Skeletal muscle tissue (tissue), 4 donors: Measurements from ENCODE around the gene SPART. TPM values are rescaled to one million over a fixed set of nuclear protein-coding genes. Genes with fewer than 3 reads are reported as not detected.
A peak's percentile ranks its signal among the peaks of the same experiment; 100 is the strongest.

Experiments
- H3K27ac ChIP-seq: one replicate; pipeline ENCODE4 v1.7.0; 2013; ENCODE audit warnings: mild to moderate bottlenecking, low read depth, low read length, inconsistent platforms
- H3K27me3 ChIP-seq, 3 donors: one replicate each; pipeline ENCODE4 v1.7.0; 2013; ENCODE audit warnings: low read length in 3 of 3; ENCODE audit not compliant: control insufficient read depth in 3 of 3, insufficient read depth in 3 of 3
- H3K36me3 ChIP-seq, 3 donors: one replicate each; pipeline ENCODE4 v1.7.0; 2013; ENCODE audit warnings: low read length in 3 of 3; ENCODE audit not compliant: control insufficient read depth in 3 of 3, insufficient read depth in 3 of 3
- H3K4me1 ChIP-seq, 3 donors: one replicate each; pipeline ENCODE4 v1.7.0; 2013; ENCODE audit warnings: low read length in 3 of 3, mild to moderate bottlenecking in 3 of 3; ENCODE audit not compliant: control insufficient read depth in 3 of 3, insufficient read depth in 3 of 3
- H3K4me3 ChIP-seq, 3 donors: one replicate each; pipeline ENCODE4 v1.7.0; 2013; ENCODE audit warnings: low read length in 3 of 3
- H3K9ac ChIP-seq, 3 donors: one replicate each; pipeline ENCODE4 v1.7.0; 2013; ENCODE audit warnings: low read length in 3 of 3, mild to moderate bottlenecking in 3 of 3, moderate library complexity in 2 of 3, low read depth in 1 of 3
- H3K9me3 ChIP-seq, 3 donors: one replicate each; pipeline ENCODE4 v1.7.0; 2013; ENCODE audit warnings: low read length in 3 of 3; ENCODE audit not compliant: control insufficient read depth in 3 of 3
- total RNA-seq: library from RNA; depleted of rRNA; stranded (reverse); fragments of >200 nt; gene quantifications from one replicate; pipeline ENCODE4 v1.2.3, GENCODE V29; 2014
- donor health status: Osteomylitis.

SPART gene, protein sequence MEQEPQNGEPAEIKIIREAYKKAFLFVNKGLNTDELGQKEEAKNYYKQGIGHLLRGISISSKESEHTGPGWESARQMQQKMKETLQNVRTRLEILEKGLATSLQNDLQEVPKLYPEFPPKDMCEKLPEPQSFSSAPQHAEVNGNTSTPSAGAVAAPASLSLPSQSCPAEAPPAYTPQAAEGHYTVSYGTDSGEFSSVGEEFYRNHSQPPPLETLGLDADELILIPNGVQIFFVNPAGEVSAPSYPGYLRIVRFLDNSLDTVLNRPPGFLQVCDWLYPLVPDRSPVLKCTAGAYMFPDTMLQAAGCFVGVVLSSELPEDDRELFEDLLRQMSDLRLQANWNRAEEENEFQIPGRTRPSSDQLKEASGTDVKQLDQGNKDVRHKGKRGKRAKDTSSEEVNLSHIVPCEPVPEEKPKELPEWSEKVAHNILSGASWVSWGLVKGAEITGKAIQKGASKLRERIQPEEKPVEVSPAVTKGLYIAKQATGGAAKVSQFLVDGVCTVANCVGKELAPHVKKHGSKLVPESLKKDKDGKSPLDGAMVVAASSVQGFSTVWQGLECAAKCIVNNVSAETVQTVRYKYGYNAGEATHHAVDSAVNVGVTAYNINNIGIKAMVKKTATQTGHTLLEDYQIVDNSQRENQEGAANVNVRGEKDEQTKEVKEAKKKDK
- 34.4 TPM for total RNA-seq

DNA sequence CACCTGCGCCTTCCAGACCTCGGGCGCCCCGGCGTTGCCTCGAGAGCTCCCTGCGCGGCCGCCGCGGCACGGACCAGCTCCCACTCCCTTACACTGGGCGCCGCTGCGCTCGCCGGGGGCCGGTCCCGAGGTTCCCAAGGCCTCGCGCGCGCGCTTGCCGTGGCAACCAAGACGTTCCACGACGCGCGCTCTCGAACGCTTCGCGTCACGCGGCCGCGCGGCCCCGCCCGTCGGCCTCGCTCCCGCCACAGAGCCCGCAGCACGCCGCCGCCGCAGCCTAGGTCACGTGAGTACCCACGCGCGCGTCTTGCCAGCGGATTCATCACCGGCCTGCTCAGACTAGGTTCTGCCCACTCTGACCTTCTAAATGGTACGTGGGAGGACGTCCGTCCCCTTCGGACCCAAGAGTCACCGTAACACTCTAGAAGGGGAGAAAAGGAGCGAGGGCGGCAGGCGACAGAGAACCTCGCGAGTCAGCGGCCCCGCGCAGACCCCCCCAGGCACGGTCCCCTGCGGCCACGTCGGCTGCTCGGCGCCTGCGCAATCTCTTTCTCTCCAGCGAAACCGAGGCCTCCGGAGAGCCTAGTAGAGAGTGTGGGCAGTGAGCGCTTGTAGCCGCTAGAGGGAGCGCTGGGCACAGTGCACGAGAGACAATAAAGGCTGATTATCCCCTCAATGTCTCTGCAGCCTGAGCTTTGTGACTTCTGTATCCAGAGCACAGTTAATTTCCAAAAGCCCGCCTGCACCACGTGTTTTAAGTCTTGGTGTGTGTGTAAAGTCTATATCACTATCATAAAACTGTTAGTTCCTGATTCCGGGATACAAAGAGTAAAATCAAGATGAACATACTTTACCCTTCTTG is at the start of gene SPART:
Gene SPART (minus strand): TSS at position 173 of the 862 bp plus-strand sequence. CDS start 10,564 bp downstream, outside the sequence.
- Histone ChIP-seq H3K4me3 (peak within 1 kb of the TSS; percentile 91 to 94 (median 93)), H3K9me3 (no peaks in the 10 kb centered on the region), H3K27me3 (no peaks in the 10 kb centered on the region), H3K4me1 (peaks cover 0 to 13% (median 9%) of the 10 kb centered on the region in 3 donors), H3K36me3 (no peaks in the 10 kb centered on the region), H3K9ac (peak within 1 kb of the TSS; percentile 91 to 96 (median 96)), H3K27ac (peak within 1 kb of the TSS; percentile 97)

DNA sequence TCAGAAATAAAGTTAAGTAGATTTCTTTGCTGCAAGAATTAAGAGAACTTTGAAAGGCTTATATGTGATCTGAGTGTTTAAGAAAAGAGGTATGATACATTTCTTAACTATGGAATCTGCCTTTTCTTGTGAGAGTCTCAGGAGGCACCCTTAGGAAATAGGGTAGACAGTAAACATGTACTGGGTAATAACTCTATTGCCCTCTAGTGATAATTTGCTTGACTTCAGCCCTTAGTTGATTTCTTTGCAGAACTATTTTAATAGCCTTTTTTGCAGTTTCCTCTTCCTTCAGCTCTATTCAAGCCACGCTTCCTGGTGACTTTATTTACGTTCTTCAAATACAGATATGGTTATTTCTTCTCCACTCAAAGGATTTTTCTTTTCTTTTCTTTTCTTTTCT is 49.1 kb upstream of the SPART start:
- H3K4me3 ChIP-seq = no peak overlapping the region
- no peaks in the 10 kb centered on the region for H3K27me3 ChIP-seq
- no peaks in the 10 kb centered on the region for H3K36me3 ChIP-seq
- H3K9me3 ChIP-seq = no peaks in the 10 kb centered on the region
- H3K4me1 ChIP-seq = no peaks in the 10 kb centered on the region
- H3K9ac ChIP-seq = no peak overlapping the region
- H3K27ac ChIP-seq = no peak overlapping the region

DNA sequence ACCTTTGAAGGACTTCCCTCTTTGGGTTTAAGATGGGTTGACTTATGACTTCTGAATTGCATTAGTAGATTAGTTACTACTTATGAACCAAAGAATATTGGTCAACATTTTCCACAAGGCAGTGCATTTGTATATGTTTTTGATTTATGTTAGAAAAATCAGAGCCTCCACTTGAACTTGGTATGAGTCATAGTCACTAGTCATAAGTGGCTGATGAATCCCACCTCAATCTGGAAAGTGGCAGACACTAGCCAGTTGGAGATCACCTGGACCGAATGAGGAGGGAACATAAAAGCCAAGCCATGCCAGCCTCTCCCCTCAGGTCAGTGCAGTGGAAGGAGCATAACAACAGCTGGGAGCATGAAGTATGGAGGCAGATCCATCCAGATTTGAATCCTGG is 39.3 kb upstream of the SPART start:
- no peaks in the 10 kb centered on the region for H3K9me3 ChIP-seq
- H3K4me3 ChIP-seq = no peak overlapping the region
- peaks cover 0 to 4% (median 0%) of the 10 kb centered on the region in 3 donors for H3K27me3 ChIP-seq
- H3K9ac ChIP-seq = no peak overlapping the region
- no peak overlapping the region for H3K27ac ChIP-seq
- H3K4me1 ChIP-seq = no peaks in the 10 kb centered on the region
- no peaks in the 10 kb centered on the region for H3K36me3 ChIP-seq

DNA sequence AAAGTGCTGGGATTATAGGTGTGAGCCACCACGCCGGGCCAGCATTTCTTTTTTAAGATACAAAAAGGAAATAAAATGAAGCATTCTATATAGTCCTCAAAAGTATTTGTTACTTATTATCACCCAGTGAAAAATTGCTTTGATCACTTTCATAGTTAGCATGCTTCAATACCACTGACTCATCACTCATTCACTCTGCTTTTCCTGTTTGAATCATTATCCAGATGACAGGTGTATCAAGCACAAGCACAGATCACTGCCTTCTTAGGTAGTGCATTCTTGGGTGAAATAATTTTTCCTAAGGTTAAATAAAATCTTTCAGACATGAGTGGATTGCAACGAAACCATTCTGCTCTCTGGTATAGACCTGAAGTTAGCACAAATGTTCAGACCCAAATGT is 35.8 kb upstream of the SPART start:
- Histone ChIP-seq H3K9me3 (no peaks in the 10 kb centered on the region), H3K27me3 (no peaks in the 10 kb centered on the region), H3K4me1 (no peaks in the 10 kb centered on the region), H3K4me3 (no peak overlapping the region), H3K36me3 (no peaks in the 10 kb centered on the region), H3K27ac (no peak overlapping the region), H3K9ac (no peak overlapping the region)

DNA sequence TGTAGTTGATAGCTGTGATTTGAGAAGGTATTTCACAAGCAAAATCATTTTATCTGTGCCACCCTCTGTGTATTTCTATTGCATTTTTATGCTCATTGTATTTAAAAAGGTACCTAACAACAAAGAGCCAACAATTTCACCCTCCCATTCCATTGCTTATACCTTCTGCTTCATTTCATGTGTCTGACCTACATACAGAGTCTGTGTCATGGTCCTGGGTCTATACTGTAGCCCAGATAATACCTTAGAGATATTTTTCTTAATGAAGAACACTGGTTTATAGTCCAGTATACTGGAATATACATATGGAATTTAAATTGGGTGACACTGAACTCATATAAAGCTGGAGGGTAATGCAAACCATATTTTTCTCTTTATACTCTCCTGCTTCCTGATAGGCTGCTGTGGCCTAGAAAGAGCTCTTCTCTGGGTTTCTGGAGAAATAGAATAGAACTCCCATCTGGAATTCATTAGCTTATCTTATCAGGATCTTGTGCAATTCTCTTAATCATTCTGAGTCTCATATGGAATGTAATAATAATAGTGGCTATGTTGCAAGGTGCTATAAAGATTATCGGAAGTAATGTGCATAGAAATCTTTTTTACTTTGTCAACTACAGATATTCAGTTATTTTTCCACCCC is 31.8 kb upstream of the SPART start:
- Histone ChIP-seq H3K4me3 (no peak overlapping the region), H3K27me3 (no peaks in the 10 kb centered on the region), H3K4me1 (no peaks in the 10 kb centered on the region), H3K9ac (no peak overlapping the region), H3K36me3 (no peaks in the 10 kb centered on the region), H3K27ac (no peak overlapping the region), H3K9me3 (no peaks in the 10 kb centered on the region)

DNA sequence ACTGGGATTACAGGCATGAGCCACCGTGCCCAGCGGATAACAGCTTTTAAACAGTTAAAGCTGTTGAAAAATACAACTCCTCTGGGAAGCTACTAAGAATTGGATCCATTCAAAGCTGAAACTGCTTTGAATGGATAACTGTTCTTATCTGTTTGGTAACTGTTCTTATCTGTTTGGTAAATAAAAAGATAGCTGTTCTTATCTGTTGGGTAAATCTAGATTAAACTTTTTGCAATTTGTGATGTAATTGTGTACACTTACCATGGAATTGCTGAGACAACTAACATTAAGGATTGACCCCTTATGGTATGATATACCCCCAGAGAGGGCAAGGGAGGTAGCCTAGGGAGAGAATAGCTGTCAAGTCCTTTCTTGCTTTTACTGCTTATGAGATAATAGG is 27.9 kb upstream of the SPART start:
- H3K9me3 ChIP-seq = no peaks in the 10 kb centered on the region
- H3K27me3 ChIP-seq = no peaks in the 10 kb centered on the region
- H3K27ac ChIP-seq = no peak overlapping the region
- H3K4me1 ChIP-seq = peaks cover 0 to 4% (median 0%) of the 10 kb centered on the region in 3 donors
- H3K4me3 ChIP-seq = no peak overlapping the region
- no peaks in the 10 kb centered on the region for H3K36me3 ChIP-seq
- H3K9ac ChIP-seq = no peak overlapping the region

DNA sequence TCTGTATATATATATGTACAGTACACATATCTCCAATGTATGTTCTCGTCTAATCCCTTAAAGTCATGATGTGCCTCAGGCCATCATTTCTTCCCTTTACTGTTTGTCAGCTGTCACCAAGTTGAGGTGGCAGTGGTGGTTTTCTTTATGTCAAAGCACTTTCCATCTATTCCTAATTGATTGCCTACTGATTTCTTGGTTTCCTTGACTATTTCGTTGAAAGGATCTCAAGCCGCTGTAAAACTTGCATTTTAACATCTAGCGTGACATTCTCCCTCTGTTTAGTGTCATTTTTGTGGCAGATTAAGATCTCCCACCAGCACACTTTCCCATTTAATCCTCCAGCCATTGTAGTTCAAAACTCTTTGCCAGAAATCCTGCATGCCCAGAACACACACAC is 25.0 kb upstream of the SPART start:
- Histone ChIP-seq H3K4me3 (no peak overlapping the region), H3K9ac (no peak overlapping the region), H3K4me1 (peaks cover 0 to 4% (median 0%) of the 10 kb centered on the region in 3 donors), H3K36me3 (peaks cover 0 to 1% (median 0%) of the 10 kb centered on the region in 3 donors), H3K27ac (no peak overlapping the region), H3K27me3 (no peaks in the 10 kb centered on the region), H3K9me3 (no peaks in the 10 kb centered on the region)

DNA sequence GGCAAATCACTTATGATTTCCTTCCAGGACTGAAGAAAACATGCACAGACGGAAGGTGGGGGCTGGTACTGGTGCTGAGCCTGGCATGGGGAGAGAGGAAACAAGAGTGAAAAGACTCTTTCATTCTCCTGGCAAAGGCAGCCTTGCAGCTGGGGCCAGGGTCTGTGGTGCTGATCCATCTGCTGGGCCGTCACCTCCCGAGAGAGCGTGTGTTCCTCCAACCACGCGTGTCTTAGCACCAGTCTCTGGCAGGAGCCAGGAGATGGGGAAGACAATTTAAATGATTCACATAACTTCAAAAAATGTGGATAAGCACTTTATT is 23.9 kb upstream of the SPART start:
- no peak overlapping the region for H3K9ac ChIP-seq
- no peak overlapping the region for H3K27ac ChIP-seq
- no peak overlapping the region for H3K4me3 ChIP-seq
- H3K36me3 ChIP-seq = peaks cover 0 to 1% (median 0%) of the 10 kb centered on the region in 3 donors
- H3K4me1 ChIP-seq = peaks cover 0 to 4% (median 0%) of the 10 kb centered on the region in 3 donors
- H3K27me3 ChIP-seq = no peaks in the 10 kb centered on the region
- no peaks in the 10 kb centered on the region for H3K9me3 ChIP-seq

DNA sequence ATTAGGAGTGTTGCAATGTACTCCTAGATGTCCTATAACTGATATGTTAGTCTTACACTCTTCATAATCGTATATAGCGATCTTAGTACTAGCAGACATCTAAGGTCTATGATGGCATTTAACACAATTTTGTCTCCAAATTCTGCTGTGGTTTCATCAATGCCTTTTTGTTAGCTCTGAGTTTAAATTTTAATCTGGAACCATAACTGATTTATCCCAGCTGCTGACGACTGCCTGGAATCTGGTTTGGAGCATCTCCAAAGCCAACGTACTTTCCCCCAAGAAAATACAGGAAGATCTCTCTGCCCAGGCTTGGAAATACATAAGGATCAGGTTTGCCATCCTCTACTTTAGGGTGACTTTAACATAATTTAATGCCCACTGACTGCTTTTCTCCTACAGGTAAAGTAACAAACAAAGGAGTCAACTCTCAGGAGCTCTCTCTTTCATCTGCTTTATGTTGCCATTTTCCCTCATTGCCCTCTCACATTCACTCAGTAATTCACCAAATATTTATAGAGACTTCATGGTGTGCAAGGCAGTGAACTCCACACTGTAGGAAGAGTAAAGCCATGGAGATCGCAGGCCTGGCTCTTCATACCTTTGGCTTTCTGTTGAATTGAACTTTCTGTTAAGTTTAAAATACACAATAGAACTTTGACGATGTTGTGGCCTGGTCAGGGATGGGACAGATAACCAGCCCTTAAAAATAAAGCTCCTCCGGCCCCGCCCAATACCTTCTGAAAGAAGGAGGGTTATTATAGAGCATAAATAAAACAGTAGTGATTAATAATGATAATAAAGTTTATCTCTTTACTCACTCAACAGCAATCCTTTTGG is 23.3 kb upstream of the SPART start:
- no peak overlapping the region for H3K9ac ChIP-seq
- no peaks in the 10 kb centered on the region for H3K9me3 ChIP-seq
- H3K4me3 ChIP-seq = no peak overlapping the region
- H3K36me3 ChIP-seq = peaks cover 0 to 1% (median 0%) of the 10 kb centered on the region in 3 donors
- H3K27ac ChIP-seq = no peak overlapping the region
- no peaks in the 10 kb centered on the region for H3K27me3 ChIP-seq
- peaks cover 0 to 4% (median 0%) of the 10 kb centered on the region in 3 donors for H3K4me1 ChIP-seq
